Cardiac fibroblast (primary cell): ENCODE results near the gene SPTLC2.
A peak's percentile ranks its signal among the peaks of the same experiment; 100 is the strongest.

Experiments
- DNase-seq, 2 donors: peaks; one replicate each; pipeline versions ENCODE4 v3.0.0 to v3.0.0-alpha.2; 2010; ENCODE audit warnings: low read depth in 2 of 2
- H3K4me3 ChIP-seq, 2 donors: replicated peaks in 1 of 2; 1 replicate in 1 of 2; 2 replicates in 1 of 2; pipeline ENCODE4 v1.5.1; 2011; ENCODE audit warnings: low read depth in 2 of 2, low read length in 2 of 2, mild to moderate bottlenecking in 2 of 2, moderate library complexity in 1 of 2
- CTCF ChIP-seq: IDR thresholded peaks from one replicate; pipeline ENCODE4 v1.5.1; 2011; ENCODE audit warnings: low read depth, mild to moderate bottlenecking, low read length, inconsistent platforms

SPTLC2 gene

GRCh38 chr14:77623201-77623600 lies 6.8 kb upstream of the SPTLC2 start:
- no peak for TF ChIP-seq CTCF
- DNase-seq = no peak
- H3K4me3 ChIP-seq = no peak overlapping the region

- TF ChIP-seq CTCF = no peak
- no peak for DNase-seq
- H3K4me3 ChIP-seq = no peak overlapping the region
Observed at GRCh38 chr14:77622366-77622961, 6.0 kb upstream of the SPTLC2 start.

GRCh38 chr14:77620222-77620870 lies 3.9 kb upstream of the SPTLC2 start:
- no peak overlapping the region for H3K4me3 ChIP-seq
- DNase-seq = no peak
- no peak for TF ChIP-seq CTCF

- DNase-seq = no peak
- no peak overlapping the region for H3K4me3 ChIP-seq
- TF ChIP-seq CTCF = no peak
Observed at GRCh38 chr14:77618381-77618970, 2.0 kb upstream of the SPTLC2 start.

- DNase-seq = peak in 1 of 2 donors; percentile 11
- TF ChIP-seq CTCF = no peak
- H3K4me3 ChIP-seq = peak overlapping the region; percentile 76 to 84
Observed at GRCh38 chr14:77616133-77616453, 344 bp downstream of the SPTLC2 start.

- DNase-seq = peak in 1 of 2 donors; percentile 32
- peak overlapping the region; percentile 76 to 84 for H3K4me3 ChIP-seq
- TF ChIP-seq CTCF = no peak
Observed at GRCh38 chr14:77615361-77616132, 890 bp downstream of the SPTLC2 start.
